ENCODE measurements around the gene CIDEA. TPM values are rescaled to one million over a fixed set of nuclear protein-coding genes. Genes with fewer than 3 reads are reported as not detected.

CIDEA gene
- total and polyA plus RNA-seq, 2 donors: 0.05 to 0.82 TPM

- no peaks in the 10 kb centered on the region for H3K36me3 ChIP-seq (ENCODE audit: control insufficient read depth in 2 of 2, insufficient read depth in 2 of 2, low read length in 1 of 2)
- peaks cover 0 to 7% of the 10 kb centered on the region in 2 donors for H3K4me1 ChIP-seq (ENCODE audit: control insufficient read depth in 2 of 2, insufficient read depth in 2 of 2, low read length in 2 of 2)
- DNase-seq (ENCODE audit: low read depth in 6 of 9, low spot score in 9 of 9): no peak
- no peak overlapping the region for H3K4me3 ChIP-seq (ENCODE audit: low read length in 2 of 2)
- peaks cover 26 to 70% of the 10 kb centered on the region in 2 donors for H3K27me3 ChIP-seq (ENCODE audit: control insufficient read depth in 2 of 2, insufficient read depth in 1 of 2, low read length in 1 of 2)
- WGBS: 27% methylated on average over 10 of the region's 10 CpGs
- peaks cover 0 to 4% of the 10 kb centered on the region in 2 donors for H3K9me3 ChIP-seq (ENCODE audit: control insufficient read depth in 2 of 2, insufficient read depth in 1 of 2, low read length in 1 of 2)
- no peak overlapping the region for H3K27ac ChIP-seq (ENCODE audit: low read depth in 1 of 2, low read length in 1 of 2)
These were observed 34.2 kb downstream of the CIDEA start for GRCh38 chr18:12288403-12288755.

GRCh38 chr18:12290086-12290485 is 35.9 kb downstream of the CIDEA start:
- DNase-seq (ENCODE audit: low read depth in 6 of 9, low spot score in 9 of 9): no peak
- Histone ChIP-seq H3K4me1 (ENCODE audit: control insufficient read depth in 2 of 2, insufficient read depth in 2 of 2, low read length in 2 of 2) (peaks cover 0 to 7% of the 10 kb centered on the region in 2 donors), H3K27ac (ENCODE audit: low read depth in 1 of 2, low read length in 1 of 2) (no peak overlapping the region), H3K36me3 (ENCODE audit: control insufficient read depth in 2 of 2, insufficient read depth in 2 of 2, low read length in 1 of 2) (no peaks in the 10 kb centered on the region), H3K27me3 (ENCODE audit: control insufficient read depth in 2 of 2, insufficient read depth in 1 of 2, low read length in 1 of 2) (peaks cover 26 to 56% of the 10 kb centered on the region in 2 donors), H3K4me3 (ENCODE audit: low read length in 2 of 2) (no peak overlapping the region), H3K9me3 (ENCODE audit: control insufficient read depth in 2 of 2, insufficient read depth in 1 of 2, low read length in 1 of 2) (peaks cover 0 to 4% of the 10 kb centered on the region in 2 donors)
- WGBS: 93% methylated on average over 2 of the region's 2 CpGs

- Histone ChIP-seq H3K4me3 (ENCODE audit: low read length in 2 of 2) (no peak overlapping the region), H3K27ac (ENCODE audit: low read depth in 1 of 2, low read length in 1 of 2) (no peak overlapping the region), H3K36me3 (ENCODE audit: control insufficient read depth in 2 of 2, insufficient read depth in 2 of 2, low read length in 1 of 2) (no peaks in the 10 kb centered on the region), H3K4me1 (ENCODE audit: control insufficient read depth in 2 of 2, insufficient read depth in 2 of 2, low read length in 2 of 2) (peaks cover 0 to 7% of the 10 kb centered on the region in 2 donors), H3K9me3 (ENCODE audit: control insufficient read depth in 2 of 2, insufficient read depth in 1 of 2, low read length in 1 of 2) (peaks cover 0 to 4% of the 10 kb centered on the region in 2 donors), H3K27me3 (ENCODE audit: control insufficient read depth in 2 of 2, insufficient read depth in 1 of 2, low read length in 1 of 2) (peaks cover 24 to 46% of the 10 kb centered on the region in 2 donors)
- no peak for DNase-seq (ENCODE audit: low read depth in 6 of 9, low spot score in 9 of 9)
- WGBS: 89% methylated on average over 6 of the region's 6 CpGs
These were observed 37.0 kb downstream of the CIDEA start for GRCh38 chr18:12291161-12291560.

GRCh38 chr18:12291690-12292089 is 37.5 kb downstream of the CIDEA start:
- peaks cover 0 to 4% of the 10 kb centered on the region in 2 donors for H3K9me3 ChIP-seq (ENCODE audit: control insufficient read depth in 2 of 2, insufficient read depth in 1 of 2, low read length in 1 of 2)
- H3K4me3 ChIP-seq (ENCODE audit: low read length in 2 of 2): no peak overlapping the region
- WGBS: 96% methylated on average over 14 of the region's 14 CpGs
- no peak for DNase-seq (ENCODE audit: low read depth in 6 of 9, low spot score in 9 of 9)
- peaks cover 0 to 7% of the 10 kb centered on the region in 2 donors for H3K4me1 ChIP-seq (ENCODE audit: control insufficient read depth in 2 of 2, insufficient read depth in 2 of 2, low read length in 2 of 2)
- H3K36me3 ChIP-seq (ENCODE audit: control insufficient read depth in 2 of 2, insufficient read depth in 2 of 2, low read length in 1 of 2): no peaks in the 10 kb centered on the region
- H3K27me3 ChIP-seq (ENCODE audit: control insufficient read depth in 2 of 2, insufficient read depth in 1 of 2, low read length in 1 of 2): peaks cover 23 to 41% of the 10 kb centered on the region in 2 donors
- H3K27ac ChIP-seq (ENCODE audit: low read depth in 1 of 2, low read length in 1 of 2): no peak overlapping the region

- no peak overlapping the region for H3K27ac ChIP-seq (ENCODE audit: low read depth in 1 of 2, low read length in 1 of 2)
- DNase-seq (ENCODE audit: low read depth in 6 of 9, low spot score in 9 of 9): no peak
- H3K27me3 ChIP-seq (ENCODE audit: control insufficient read depth in 2 of 2, insufficient read depth in 1 of 2, low read length in 1 of 2): peaks cover 6 to 20% of the 10 kb centered on the region in 2 donors
- H3K4me1 ChIP-seq (ENCODE audit: control insufficient read depth in 2 of 2, insufficient read depth in 2 of 2, low read length in 2 of 2): no peaks in the 10 kb centered on the region
- WGBS: 89% methylated on average over 11 of the region's 11 CpGs
- no peaks in the 10 kb centered on the region for H3K36me3 ChIP-seq (ENCODE audit: control insufficient read depth in 2 of 2, insufficient read depth in 2 of 2, low read length in 1 of 2)
- no peak overlapping the region for H3K4me3 ChIP-seq (ENCODE audit: low read length in 2 of 2)
- no peaks in the 10 kb centered on the region for H3K9me3 ChIP-seq (ENCODE audit: control insufficient read depth in 2 of 2, insufficient read depth in 1 of 2, low read length in 1 of 2)
These were observed 39.7 kb downstream of the CIDEA start for GRCh38 chr18:12293831-12294230.

GRCh38 chr18:12295389-12296086 is 41.4 kb downstream of the CIDEA start:
- Histone ChIP-seq H3K27ac (ENCODE audit: low read depth in 1 of 2, low read length in 1 of 2) (no peak overlapping the region), H3K9me3 (ENCODE audit: control insufficient read depth in 2 of 2, insufficient read depth in 1 of 2, low read length in 1 of 2) (peaks cover 0 to 3% of the 10 kb centered on the region in 2 donors), H3K36me3 (ENCODE audit: control insufficient read depth in 2 of 2, insufficient read depth in 2 of 2, low read length in 1 of 2) (no peaks in the 10 kb centered on the region), H3K27me3 (ENCODE audit: control insufficient read depth in 2 of 2, insufficient read depth in 1 of 2, low read length in 1 of 2) (peaks cover 0 to 6% of the 10 kb centered on the region in 2 donors), H3K4me3 (ENCODE audit: low read length in 2 of 2) (no peak overlapping the region), H3K4me1 (ENCODE audit: control insufficient read depth in 2 of 2, insufficient read depth in 2 of 2, low read length in 2 of 2) (no peaks in the 10 kb centered on the region)
- WGBS: 96% methylated on average over 18 of the region's 18 CpGs
- DNase-seq (ENCODE audit: low read depth in 6 of 9, low spot score in 9 of 9): no peak

- Histone ChIP-seq H3K4me3 (ENCODE audit: low read length in 2 of 2) (no peak overlapping the region), H3K27me3 (ENCODE audit: control insufficient read depth in 2 of 2, insufficient read depth in 1 of 2, low read length in 1 of 2) (peaks cover 0 to 5% of the 10 kb centered on the region in 2 donors), H3K36me3 (ENCODE audit: control insufficient read depth in 2 of 2, insufficient read depth in 2 of 2, low read length in 1 of 2) (no peaks in the 10 kb centered on the region), H3K27ac (ENCODE audit: low read depth in 1 of 2, low read length in 1 of 2) (no peak overlapping the region), H3K9me3 (ENCODE audit: control insufficient read depth in 2 of 2, insufficient read depth in 1 of 2, low read length in 1 of 2) (peaks cover 0 to 3% of the 10 kb centered on the region in 2 donors), H3K4me1 (ENCODE audit: control insufficient read depth in 2 of 2, insufficient read depth in 2 of 2, low read length in 2 of 2) (no peaks in the 10 kb centered on the region)
- no peak for DNase-seq (ENCODE audit: low read depth in 6 of 9, low spot score in 9 of 9)
- WGBS: 92% methylated on average over 3 of the region's 3 CpGs
These were observed 41.9 kb downstream of the CIDEA start for GRCh38 chr18:12296087-12296403.

- no peak for DNase-seq (ENCODE audit: low read depth in 6 of 9, low spot score in 9 of 9)
- Histone ChIP-seq H3K36me3 (ENCODE audit: control insufficient read depth in 2 of 2, insufficient read depth in 2 of 2, low read length in 1 of 2) (no peaks in the 10 kb centered on the region), H3K4me1 (ENCODE audit: control insufficient read depth in 2 of 2, insufficient read depth in 2 of 2, low read length in 2 of 2) (no peaks in the 10 kb centered on the region), H3K9me3 (ENCODE audit: control insufficient read depth in 2 of 2, insufficient read depth in 1 of 2, low read length in 1 of 2) (peaks cover 0 to 3% of the 10 kb centered on the region in 2 donors), H3K27me3 (ENCODE audit: control insufficient read depth in 2 of 2, insufficient read depth in 1 of 2, low read length in 1 of 2) (peaks cover 0 to 4% of the 10 kb centered on the region in 2 donors), H3K27ac (ENCODE audit: low read depth in 1 of 2, low read length in 1 of 2) (no peak overlapping the region), H3K4me3 (ENCODE audit: low read length in 2 of 2) (no peak overlapping the region)
- WGBS: 94% methylated on average over 1 of the region's 1 CpG
These were observed 42.3 kb downstream of the CIDEA start for GRCh38 chr18:12296457-12296856.

- Histone ChIP-seq H3K9me3 (ENCODE audit: control insufficient read depth in 2 of 2, insufficient read depth in 1 of 2, low read length in 1 of 2) (peaks cover 0 to 3% of the 10 kb centered on the region in 2 donors), H3K27ac (ENCODE audit: low read depth in 1 of 2, low read length in 1 of 2) (no peak overlapping the region), H3K4me1 (ENCODE audit: control insufficient read depth in 2 of 2, insufficient read depth in 2 of 2, low read length in 2 of 2) (no peaks in the 10 kb centered on the region), H3K27me3 (ENCODE audit: control insufficient read depth in 2 of 2, insufficient read depth in 1 of 2, low read length in 1 of 2) (peaks cover 0 to 11% of the 10 kb centered on the region in 2 donors), H3K36me3 (ENCODE audit: control insufficient read depth in 2 of 2, insufficient read depth in 2 of 2, low read length in 1 of 2) (no peaks in the 10 kb centered on the region), H3K4me3 (ENCODE audit: low read length in 2 of 2) (no peak overlapping the region)
- 91% methylated on average over 2 of the region's 2 CpGs for WGBS
- no peak for DNase-seq (ENCODE audit: low read depth in 6 of 9, low spot score in 9 of 9)
These were observed 45.7 kb downstream of the CIDEA start for GRCh38 chr18:12299862-12300261.

Data from thymus (tissue), 11 donors.